Measurements from ENCODE around the gene POMT2.

POMT2 gene

DNA sequence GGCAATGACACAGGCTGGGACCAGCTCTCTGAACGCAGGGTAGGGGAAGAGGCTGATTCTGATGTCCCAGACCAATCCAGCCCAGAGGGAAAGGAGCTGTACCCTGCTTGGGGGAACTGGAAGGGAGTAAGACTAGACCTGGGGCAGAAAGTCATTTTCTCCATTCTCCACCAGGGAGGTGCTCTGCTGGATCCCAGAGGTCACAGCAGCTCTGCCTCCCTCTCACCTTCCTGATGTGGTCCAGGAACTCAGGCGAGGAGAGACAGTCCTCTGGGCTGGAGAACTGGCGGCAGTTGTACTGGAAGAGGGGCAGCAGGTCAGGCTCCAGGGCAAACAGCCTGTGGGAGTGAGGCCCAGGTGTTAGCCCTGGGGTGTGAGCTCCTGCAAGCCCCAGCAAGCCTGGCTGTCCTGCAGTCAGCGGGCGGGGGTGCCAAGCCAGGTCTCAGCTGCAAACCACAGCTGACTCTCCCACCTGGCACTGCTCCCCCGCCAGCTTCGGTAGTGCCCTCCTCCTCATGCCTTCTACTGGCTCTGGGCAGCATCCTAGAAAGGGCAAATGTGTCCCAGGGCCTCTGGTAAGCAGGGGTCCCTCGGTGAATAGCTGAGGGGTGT lies 51.6 kb downstream of the POMT2 start:
- TF ChIP-seq ZNF70 (CRISPR knock-in tag; IDR thresholded peaks at IDR 0.05) (no peak), ZFP30 (CRISPR knock-in tag; IDR thresholded peaks at IDR 0.05) (no peak), ZNF565 (CRISPR knock-in tag; conservative IDR thresholded peaks at IDR 0.05; ENCODE audit: low read depth) (no peak), ARNTL (CRISPR knock-in tag; IDR thresholded peaks at IDR 0.05; ENCODE audit: borderline replicate concordance, low read depth) (no peak), ZFP3 (CRISPR knock-in tag; IDR thresholded peaks at IDR 0.05) (no peak), ISL1 (CRISPR knock-in tag; IDR thresholded peaks at IDR 0.05) (no peak), CSDC2 (CRISPR knock-in tag; IDR thresholded peaks at IDR 0.05) (no peak), TCF4 (CRISPR knock-in tag; IDR thresholded peaks at IDR 0.05; ENCODE audit: borderline replicate concordance) (no peak), ZC3H10 (CRISPR knock-in tag; IDR thresholded peaks at IDR 0.05) (no peak), SNAI2 (CRISPR knock-in tag; IDR thresholded peaks at IDR 0.05) (no peak), ZNF8 (CRISPR knock-in tag; IDR thresholded peaks at IDR 0.05) (no peak), BACH2 (CRISPR knock-in tag; IDR thresholded peaks at IDR 0.05; ENCODE audit: borderline replicate concordance) (no peak), TOX (CRISPR knock-in tag; IDR thresholded peaks at IDR 0.05; ENCODE audit: borderline replicate concordance) (no peak)
- TF ChIP-seq, protein P1, sequence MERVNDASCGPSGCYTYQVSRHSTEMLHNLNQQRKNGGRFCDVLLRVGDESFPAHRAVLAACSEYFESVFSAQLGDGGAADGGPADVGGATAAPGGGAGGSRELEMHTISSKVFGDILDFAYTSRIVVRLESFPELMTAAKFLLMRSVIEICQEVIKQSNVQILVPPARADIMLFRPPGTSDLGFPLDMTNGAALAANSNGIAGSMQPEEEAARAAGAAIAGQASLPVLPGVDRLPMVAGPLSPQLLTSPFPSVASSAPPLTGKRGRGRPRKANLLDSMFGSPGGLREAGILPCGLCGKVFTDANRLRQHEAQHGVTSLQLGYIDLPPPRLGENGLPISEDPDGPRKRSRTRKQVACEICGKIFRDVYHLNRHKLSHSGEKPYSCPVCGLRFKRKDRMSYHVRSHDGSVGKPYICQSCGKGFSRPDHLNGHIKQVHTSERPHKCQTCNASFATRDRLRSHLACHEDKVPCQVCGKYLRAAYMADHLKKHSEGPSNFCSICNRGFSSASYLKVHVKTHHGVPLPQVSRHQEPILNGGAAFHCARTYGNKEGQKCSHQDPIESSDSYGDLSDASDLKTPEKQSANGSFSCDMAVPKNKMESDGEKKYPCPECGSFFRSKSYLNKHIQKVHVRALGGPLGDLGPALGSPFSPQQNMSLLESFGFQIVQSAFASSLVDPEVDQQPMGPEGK (CRISPR knock-in tag; IDR thresholded peaks at IDR 0.05; ENCODE audit: borderline replicate concordance) = no peak
- TF ChIP-seq, protein P2, sequence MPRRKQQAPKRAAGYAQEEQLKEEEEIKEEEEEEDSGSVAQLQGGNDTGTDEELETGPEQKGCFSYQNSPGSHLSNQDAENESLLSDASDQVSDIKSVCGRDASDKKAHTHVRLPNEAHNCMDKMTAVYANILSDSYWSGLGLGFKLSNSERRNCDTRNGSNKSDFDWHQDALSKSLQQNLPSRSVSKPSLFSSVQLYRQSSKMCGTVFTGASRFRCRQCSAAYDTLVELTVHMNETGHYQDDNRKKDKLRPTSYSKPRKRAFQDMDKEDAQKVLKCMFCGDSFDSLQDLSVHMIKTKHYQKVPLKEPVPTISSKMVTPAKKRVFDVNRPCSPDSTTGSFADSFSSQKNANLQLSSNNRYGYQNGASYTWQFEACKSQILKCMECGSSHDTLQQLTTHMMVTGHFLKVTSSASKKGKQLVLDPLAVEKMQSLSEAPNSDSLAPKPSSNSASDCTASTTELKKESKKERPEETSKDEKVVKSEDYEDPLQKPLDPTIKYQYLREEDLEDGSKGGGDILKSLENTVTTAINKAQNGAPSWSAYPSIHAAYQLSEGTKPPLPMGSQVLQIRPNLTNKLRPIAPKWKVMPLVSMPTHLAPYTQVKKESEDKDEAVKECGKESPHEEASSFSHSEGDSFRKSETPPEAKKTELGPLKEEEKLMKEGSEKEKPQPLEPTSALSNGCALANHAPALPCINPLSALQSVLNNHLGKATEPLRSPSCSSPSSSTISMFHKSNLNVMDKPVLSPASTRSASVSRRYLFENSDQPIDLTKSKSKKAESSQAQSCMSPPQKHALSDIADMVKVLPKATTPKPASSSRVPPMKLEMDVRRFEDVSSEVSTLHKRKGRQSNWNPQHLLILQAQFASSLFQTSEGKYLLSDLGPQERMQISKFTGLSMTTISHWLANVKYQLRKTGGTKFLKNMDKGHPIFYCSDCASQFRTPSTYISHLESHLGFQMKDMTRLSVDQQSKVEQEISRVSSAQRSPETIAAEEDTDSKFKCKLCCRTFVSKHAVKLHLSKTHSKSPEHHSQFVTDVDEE (CRISPR knock-in tag; IDR thresholded peaks at IDR 0.05) = no peak
- TF ChIP-seq, protein P3, sequence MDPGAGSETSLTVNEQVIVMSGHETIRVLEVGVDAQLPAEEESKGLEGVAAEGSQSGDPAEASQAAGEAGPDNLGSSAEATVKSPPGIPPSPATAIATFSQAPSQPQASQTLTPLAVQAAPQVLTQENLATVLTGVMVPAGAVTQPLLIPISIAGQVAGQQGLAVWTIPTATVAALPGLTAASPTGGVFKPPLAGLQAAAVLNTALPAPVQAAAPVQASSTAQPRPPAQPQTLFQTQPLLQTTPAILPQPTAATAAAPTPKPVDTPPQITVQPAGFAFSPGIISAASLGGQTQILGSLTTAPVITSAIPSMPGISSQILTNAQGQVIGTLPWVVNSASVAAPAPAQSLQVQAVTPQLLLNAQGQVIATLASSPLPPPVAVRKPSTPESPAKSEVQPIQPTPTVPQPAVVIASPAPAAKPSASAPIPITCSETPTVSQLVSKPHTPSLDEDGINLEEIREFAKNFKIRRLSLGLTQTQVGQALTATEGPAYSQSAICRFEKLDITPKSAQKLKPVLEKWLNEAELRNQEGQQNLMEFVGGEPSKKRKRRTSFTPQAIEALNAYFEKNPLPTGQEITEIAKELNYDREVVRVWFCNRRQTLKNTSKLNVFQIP (CRISPR knock-in tag; IDR thresholded peaks at IDR 0.05; ENCODE audit: borderline replicate concordance, low read depth) = no peak
- TF ChIP-seq, protein P4, sequence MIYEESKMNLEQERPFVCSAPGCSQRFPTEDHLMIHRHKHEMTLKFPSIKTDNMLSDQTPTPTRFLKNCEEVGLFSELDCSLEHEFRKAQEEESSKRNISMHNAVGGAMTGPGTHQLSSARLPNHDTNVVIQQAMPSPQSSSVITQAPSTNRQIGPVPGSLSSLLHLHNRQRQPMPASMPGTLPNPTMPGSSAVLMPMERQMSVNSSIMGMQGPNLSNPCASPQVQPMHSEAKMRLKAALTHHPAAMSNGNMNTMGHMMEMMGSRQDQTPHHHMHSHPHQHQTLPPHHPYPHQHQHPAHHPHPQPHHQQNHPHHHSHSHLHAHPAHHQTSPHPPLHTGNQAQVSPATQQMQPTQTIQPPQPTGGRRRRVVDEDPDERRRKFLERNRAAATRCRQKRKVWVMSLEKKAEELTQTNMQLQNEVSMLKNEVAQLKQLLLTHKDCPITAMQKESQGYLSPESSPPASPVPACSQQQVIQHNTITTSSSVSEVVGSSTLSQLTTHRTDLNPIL (CRISPR knock-in tag; IDR thresholded peaks at IDR 0.05; ENCODE audit: low read depth) = no peak
- no peak for ATAC-seq

DNA sequence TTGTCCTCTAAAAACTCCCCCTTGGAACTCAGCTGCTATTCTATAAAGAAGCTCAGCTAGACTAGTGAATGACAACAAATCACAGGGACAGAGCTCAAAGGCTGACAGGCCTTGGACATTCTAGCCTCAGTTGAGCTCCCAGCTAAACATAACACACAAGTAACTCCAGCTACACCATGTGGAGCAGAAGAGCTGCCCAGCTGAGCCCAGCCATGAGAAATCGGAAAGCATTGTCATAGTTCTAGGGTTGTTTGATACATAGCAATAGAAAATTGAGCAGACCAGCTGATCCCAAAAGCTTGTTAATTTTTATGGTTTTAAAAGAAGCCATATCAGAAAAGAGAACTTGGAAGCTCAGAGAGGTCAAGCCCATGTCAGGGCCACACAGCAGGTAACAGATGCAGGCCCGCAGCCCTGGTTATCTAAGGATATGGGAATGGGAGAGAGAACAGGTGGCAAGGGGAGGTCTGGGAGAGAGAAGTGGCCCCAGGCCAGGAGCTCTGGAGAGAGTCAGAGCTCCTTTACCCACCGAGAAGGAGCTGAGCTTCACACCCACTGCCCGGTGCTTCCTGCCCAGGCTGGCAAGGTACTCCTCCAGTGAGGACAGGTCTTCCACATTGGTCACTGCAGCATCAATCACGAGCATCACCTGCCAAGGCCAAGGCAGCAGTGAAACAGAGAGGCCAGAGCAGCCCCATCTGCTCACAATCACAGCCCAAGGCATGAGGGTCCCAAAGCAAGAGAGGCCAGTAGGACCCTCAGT lies 52.6 kb downstream of the POMT2 start:
- ATAC-seq = no peak
- TF ChIP-seq, protein P1 (CRISPR knock-in tag; IDR thresholded peaks at IDR 0.05; ENCODE audit: borderline replicate concordance) = no peak
- TF ChIP-seq OSR1 (CRISPR knock-in tag; IDR thresholded peaks at IDR 0.05) = no peak
- TF ChIP-seq ZFP30 (CRISPR knock-in tag; IDR thresholded peaks at IDR 0.05) = no peak
- TF ChIP-seq ZC3H10 (CRISPR knock-in tag; IDR thresholded peaks at IDR 0.05) = no peak
- TF ChIP-seq RARB (CRISPR knock-in tag; IDR thresholded peaks at IDR 0.05) = no peak
- TF ChIP-seq, protein P5, sequence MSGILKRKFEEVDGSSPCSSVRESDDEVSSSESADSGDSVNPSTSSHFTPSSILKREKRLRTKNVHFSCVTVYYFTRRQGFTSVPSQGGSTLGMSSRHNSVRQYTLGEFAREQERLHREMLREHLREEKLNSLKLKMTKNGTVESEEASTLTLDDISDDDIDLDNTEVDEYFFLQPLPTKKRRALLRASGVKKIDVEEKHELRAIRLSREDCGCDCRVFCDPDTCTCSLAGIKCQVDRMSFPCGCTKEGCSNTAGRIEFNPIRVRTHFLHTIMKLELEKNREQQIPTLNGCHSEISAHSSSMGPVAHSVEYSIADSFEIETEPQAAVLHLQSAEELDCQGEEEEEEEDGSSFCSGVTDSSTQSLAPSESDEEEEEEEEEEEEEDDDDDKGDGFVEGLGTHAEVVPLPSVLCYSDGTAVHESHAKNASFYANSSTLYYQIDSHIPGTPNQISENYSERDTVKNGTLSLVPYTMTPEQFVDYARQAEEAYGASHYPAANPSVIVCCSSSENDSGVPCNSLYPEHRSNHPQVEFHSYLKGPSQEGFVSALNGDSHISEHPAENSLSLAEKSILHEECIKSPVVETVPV (CRISPR knock-in tag; IDR thresholded peaks at IDR 0.05) = no peak
- no peak for TF ChIP-seq ZNF70 (CRISPR knock-in tag; IDR thresholded peaks at IDR 0.05)
- no peak for TF ChIP-seq ESRRG (CRISPR knock-in tag; IDR thresholded peaks at IDR 0.05)
- no peak for TF ChIP-seq TCF4 (CRISPR knock-in tag; IDR thresholded peaks at IDR 0.05; ENCODE audit: borderline replicate concordance)

All from SK-N-SH treated with all-trans-retinoic acid at 6 μM for 48 hours (cell line).